ENCODE results near the gene CAMK2A. TPM values are rescaled to one million over a fixed set of nuclear protein-coding genes. Genes with fewer than 3 reads are reported as not detected.

Gene CAMK2A
- total RNA-seq, 2 experiments from 2014 or later = not detected

DNA sequence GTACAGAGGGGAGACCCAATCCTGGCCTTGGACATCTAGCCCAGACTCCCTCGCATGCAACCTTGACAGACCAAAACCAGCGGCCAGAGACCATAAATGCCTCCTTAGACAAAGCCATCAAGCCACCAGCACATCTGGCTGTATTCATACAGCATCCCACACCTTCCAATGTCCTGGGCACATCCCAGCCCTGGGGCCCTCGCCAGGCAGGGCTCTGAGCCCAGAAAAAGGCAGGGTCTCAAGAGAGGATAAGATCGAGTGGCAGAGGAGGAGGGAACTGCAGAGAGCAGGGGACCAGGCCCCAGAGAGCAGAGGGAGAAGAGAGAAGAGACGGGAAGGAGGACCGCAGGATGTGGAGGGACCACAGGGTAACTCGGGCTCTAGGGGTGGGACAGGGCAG is 45.4 kb downstream of the CAMK2A start:
- H3K9me3 Mint-ChIP-seq (ENCODE audit: insufficient read depth) = no peaks in the 10 kb centered on the region
- POLR2A ChIA-PET = no interaction called here
- H3K27ac Mint-ChIP-seq = no peak overlapping the region
- no peaks in the 10 kb centered on the region for H3K27me3 Mint-ChIP-seq (ENCODE audit: low read depth)
- no peaks in the 10 kb centered on the region for H3K4me1 Mint-ChIP-seq (ENCODE audit: low read depth)
- H3K4me3 Mint-ChIP-seq = no peak overlapping the region
- no peaks in the 10 kb centered on the region for H3K36me3 Mint-ChIP-seq (ENCODE audit: low read depth)
- ATAC-seq (no peak), DNase-seq (no peak)
- CTCF ChIA-PET = no interaction called here

DNA sequence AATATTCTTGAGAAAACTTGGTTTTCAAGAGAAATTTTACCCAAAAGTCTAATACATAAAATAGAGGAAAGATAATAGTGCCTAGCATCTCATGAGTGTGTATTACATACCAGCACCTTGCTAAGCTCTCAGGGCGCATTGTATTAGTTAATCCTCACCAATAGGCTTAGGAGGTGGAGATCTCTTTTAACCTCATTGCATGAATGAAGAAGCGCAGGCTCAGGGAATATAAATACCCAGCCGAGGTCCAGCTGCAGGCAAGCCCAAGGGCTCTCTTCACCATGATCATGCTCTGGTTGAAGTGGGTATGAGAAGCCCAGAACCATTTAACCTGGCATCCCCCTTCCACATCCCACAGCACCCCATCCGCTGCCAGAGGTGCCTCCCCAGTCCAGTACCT is 46.0 kb downstream of the CAMK2A start:
- Mint-ChIP-seq H3K4me3 (no peak overlapping the region), H3K27me3 (ENCODE audit: low read depth) (no peaks in the 10 kb centered on the region), H3K27ac (no peak overlapping the region), H3K4me1 (ENCODE audit: low read depth) (no peaks in the 10 kb centered on the region), H3K36me3 (ENCODE audit: low read depth) (no peaks in the 10 kb centered on the region), H3K9me3 (ENCODE audit: insufficient read depth) (no peaks in the 10 kb centered on the region)
- DNase-seq (no peak), ATAC-seq (no peak)
- ChIA-PET POLR2A (no interaction called here), CTCF (no interaction called here)

DNA sequence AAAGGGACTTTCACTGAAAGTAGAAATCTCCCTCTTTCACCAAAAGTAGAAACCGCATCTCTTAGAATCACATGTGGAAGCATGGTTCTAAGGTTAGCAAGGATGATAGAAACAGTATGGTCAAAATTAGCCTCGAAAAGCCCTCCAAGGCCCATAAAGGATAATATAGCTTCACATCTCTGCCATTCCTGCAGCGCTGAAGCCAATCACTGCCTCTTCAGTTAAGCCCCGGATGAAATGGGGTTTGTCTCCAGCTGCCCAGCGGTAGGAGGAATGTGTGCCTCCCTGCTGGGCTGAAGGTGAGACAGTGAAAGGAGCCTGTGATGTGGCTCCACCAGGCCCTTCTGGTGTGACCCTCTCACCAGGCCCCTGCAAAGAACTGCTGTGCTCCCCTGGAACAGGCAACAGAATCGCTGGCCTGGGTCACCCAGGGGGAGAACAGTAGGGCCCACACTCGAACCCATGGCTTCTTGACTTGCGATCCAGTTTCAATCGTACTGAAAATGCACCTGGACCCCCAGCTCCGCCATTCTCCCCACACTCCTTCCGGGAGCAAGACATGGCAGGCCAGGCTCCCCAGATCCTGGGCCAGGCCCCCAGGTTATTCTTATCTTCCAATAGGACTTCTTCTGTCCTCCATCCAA is 47.2 kb downstream of the CAMK2A start:
- ChIA-PET CTCF (no interaction called here), POLR2A (no interaction called here)
- Mint-ChIP-seq H3K27me3 (ENCODE audit: low read depth) (no peaks in the 10 kb centered on the region), H3K4me1 (ENCODE audit: low read depth) (no peaks in the 10 kb centered on the region), H3K36me3 (ENCODE audit: low read depth) (no peaks in the 10 kb centered on the region), H3K4me3 (no peak overlapping the region), H3K27ac (no peak overlapping the region), H3K9me3 (ENCODE audit: insufficient read depth) (no peaks in the 10 kb centered on the region)
- ATAC-seq = no peak
- no peak for DNase-seq

DNA sequence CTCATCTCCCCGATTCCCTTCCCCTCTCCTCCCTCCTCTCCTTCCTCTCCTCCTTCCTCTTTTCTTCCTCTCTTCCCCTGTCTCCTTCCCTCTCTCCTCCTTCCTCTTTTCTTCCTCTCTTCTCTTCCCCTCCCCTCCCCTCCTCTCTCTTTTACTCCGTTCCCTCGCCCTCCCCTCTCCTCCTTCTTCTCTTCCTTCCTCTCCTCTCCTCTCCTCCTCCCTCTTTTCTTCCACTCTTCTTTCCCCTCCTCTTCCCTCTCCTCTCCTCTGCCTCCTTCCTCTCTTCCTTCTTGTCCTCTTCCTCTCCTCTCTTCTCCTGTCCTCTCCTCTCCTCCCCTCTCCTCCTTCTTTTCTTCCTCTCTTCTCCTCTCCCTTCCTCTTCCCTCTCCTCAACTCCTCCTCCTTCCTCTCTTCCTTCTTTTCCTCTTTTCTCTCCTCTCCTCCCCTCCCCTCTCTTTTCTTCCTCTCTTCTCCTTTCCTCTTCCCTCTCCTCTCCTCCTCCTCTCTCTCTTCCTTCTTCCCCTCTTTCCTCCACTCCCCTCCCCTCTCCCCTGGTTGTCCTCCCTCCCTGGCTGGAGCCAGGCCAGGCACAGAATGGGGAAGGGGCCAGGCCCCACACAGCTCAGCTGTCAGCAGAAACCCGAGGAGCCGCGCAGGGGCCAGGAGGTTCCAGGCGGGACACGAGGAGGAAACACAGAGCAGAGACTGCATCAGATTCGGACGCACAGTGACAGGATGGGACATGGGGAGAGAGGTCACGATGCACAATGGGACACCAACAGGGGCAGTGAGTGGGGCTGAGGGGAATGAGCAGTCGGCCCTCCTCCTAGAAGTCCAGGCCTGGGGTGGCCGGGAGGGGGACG is 48.0 kb downstream of the CAMK2A start:
- no peaks in the 10 kb centered on the region for H3K27me3 Mint-ChIP-seq (ENCODE audit: low read depth)
- no peaks in the 10 kb centered on the region for H3K36me3 Mint-ChIP-seq (ENCODE audit: low read depth)
- H3K27ac Mint-ChIP-seq = no peak overlapping the region
- POLR2A ChIA-PET = no interaction called here
- no peak overlapping the region for H3K4me3 Mint-ChIP-seq
- ATAC-seq (no peak), DNase-seq (no peak)
- no peaks in the 10 kb centered on the region for H3K4me1 Mint-ChIP-seq (ENCODE audit: low read depth)
- CTCF ChIA-PET = no interaction called here
- no peaks in the 10 kb centered on the region for H3K9me3 Mint-ChIP-seq (ENCODE audit: insufficient read depth)

DNA sequence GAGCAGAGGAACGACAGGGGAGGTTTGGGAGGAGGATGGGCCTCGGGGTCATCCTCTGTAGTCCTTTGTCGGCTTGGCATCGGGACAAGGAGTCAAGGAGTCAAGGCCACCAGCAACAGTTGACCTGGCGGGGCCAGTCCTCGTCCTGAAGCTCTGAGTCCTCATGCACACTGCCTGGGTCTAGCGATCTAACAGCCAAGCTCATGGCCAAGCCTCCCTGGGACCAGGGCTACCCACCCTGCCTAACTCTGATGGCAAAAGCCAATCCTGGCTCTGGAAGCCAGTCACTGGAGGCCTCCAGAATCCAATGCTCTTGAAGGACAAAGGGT is 49.8 kb downstream of the CAMK2A start:
- CTCF ChIA-PET = no interaction called here
- DNase-seq (no peak), ATAC-seq (no peak)
- Mint-ChIP-seq H3K36me3 (ENCODE audit: low read depth) (no peaks in the 10 kb centered on the region), H3K27ac (no peak overlapping the region), H3K27me3 (ENCODE audit: low read depth) (no peaks in the 10 kb centered on the region), H3K9me3 (ENCODE audit: insufficient read depth) (no peaks in the 10 kb centered on the region), H3K4me3 (no peak overlapping the region), H3K4me1 (ENCODE audit: low read depth) (peaks cover 3% of the 10 kb centered on the region)
- POLR2A ChIA-PET = no interaction called here

DNA sequence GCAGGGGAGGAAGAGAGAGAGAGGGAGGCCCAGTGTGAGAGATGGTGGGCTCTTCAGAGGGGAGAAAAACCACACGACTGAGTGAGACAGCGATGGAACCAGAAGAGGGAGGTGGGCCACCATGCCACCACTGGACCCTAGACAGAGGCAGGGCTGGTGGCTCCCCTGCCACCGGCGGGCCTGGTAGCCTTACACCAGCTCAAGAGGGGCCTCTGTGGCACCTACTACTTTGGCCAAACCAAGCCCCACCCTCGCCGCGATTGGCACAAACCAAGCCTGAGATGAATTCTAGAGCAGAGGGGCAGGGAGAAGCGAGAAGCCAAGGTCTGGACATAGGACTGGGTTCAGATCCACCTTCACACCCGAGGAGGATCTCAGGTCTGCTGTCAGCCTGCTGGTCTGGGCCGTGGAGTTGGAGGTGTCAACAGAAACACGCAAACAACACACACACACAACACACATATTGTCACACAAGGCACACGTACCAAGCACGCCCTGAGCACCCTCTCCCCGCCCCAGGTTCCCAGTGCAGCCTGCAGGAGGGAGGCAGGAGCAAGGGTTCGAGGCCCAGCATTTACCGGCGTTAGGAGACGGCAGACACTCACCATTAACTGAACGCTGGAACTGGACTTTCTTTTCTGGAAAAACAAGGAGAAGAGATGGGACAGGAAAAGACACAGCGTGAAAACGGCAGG is 50.3 kb downstream of the CAMK2A start:
- H3K27me3 Mint-ChIP-seq (ENCODE audit: low read depth) = no peaks in the 10 kb centered on the region
- DNase-seq = no peak
- H3K4me3 Mint-ChIP-seq = no peak overlapping the region
- CTCF ChIA-PET = no interaction called here
- no peak for ATAC-seq
- POLR2A ChIA-PET = no interaction called here
- H3K27ac Mint-ChIP-seq = no peak overlapping the region
- no peaks in the 10 kb centered on the region for H3K36me3 Mint-ChIP-seq (ENCODE audit: low read depth)
- no peaks in the 10 kb centered on the region for H3K9me3 Mint-ChIP-seq (ENCODE audit: insufficient read depth)
- peaks cover 3% of the 10 kb centered on the region for H3K4me1 Mint-ChIP-seq (ENCODE audit: low read depth)

DNA sequence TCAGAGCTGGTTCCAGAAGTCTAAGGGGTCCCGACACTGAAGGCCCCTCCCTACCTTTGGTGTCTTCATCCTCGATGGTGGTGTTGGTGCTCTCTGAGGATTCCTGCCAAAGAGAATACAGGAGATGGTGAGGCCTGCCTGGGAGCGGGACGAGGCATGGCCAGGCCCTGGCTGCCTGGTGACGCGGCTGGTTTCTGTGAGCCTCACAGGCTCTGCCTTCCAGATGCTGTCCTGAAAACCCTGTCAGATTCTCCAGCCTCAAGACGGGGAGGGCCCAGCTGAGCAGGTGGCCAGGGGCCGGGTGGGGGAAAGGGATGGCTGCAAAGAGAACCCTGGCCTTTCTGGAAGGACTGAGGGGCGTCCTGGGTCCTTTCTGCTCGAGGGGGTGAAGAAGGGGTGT is 50.9 kb downstream of the CAMK2A start:
- Mint-ChIP-seq H3K4me3 (no peak overlapping the region), H3K36me3 (ENCODE audit: low read depth) (no peaks in the 10 kb centered on the region), H3K27ac (no peak overlapping the region), H3K4me1 (ENCODE audit: low read depth) (peaks cover 3% of the 10 kb centered on the region), H3K9me3 (ENCODE audit: insufficient read depth) (no peaks in the 10 kb centered on the region), H3K27me3 (ENCODE audit: low read depth) (no peaks in the 10 kb centered on the region)
- DNase-seq = no peak
- ChIA-PET POLR2A (no interaction called here), CTCF (no interaction called here)
- ATAC-seq = no peak

DNA sequence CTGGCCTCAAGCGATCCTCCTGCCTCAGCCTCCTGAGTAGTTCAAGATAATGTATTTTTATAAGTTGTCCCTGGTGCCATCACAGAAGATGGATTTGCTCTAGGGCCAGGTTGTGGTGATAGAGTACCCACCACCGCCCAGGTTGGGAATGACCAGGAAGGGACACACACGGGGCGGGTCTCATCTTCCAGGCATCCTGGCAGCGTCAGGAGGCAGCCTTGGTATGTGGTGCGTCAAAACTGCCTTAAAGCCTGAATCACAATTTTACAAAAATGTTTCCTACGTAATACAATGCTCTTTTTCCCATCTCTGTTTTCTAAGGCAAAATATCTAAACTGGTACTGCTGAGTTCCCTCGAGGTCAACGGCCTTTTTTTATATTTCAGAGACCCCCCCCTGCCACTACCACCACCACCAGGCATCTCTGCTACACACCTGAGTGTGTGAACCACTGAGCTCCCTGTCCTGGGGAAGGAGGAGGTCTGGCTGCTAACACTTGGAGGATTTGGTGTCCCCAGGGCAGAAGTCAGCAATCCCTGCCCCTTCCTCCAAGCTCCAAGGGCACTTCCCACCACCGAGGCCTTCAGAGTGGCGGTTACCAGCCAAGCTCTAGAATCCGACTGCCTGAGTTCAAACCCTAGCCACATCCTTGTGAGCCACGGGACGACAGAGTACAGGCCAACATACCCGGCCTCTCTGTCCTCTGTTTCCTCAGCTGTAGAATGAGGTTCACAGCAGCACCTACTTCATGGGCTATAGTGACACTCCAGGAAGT is 52.4 kb downstream of the CAMK2A start:
- ChIA-PET CTCF (interaction anchor here (1.1 to 2.3 kb wide), 2 partner anchors 19 to 118 kb away, joined by 3 to 6 read pairs; no protein-coding TSS in a partner anchor), POLR2A (no interaction called here)
- Mint-ChIP-seq H3K4me3 (no peak overlapping the region), H3K27me3 (ENCODE audit: low read depth) (no peaks in the 10 kb centered on the region), H3K4me1 (ENCODE audit: low read depth) (peaks cover 3% of the 10 kb centered on the region), H3K36me3 (ENCODE audit: low read depth) (no peaks in the 10 kb centered on the region), H3K27ac (no peak overlapping the region), H3K9me3 (ENCODE audit: insufficient read depth) (no peaks in the 10 kb centered on the region)
- DNase-seq (no peak), ATAC-seq (no peak)

DNA sequence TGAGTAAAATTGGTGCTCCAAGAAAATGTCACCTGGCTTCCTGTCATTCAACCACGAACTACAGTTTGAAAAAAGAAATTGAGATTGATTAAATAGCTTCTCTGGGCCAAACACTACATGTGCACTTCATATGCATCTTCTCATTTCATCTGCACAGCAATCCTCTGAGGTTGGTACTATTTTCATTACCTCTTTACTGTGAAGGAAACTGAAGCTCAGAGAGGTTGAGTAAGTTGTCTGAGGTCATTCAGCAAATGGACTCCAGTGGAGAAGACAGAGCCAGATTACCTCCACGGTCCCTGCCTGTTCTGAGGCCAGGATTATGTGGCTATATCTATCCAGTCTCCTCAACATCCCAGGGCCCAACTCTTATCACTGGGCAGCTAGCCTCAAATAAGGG is 53.3 kb downstream of the CAMK2A start:
- H3K9me3 Mint-ChIP-seq (ENCODE audit: insufficient read depth) = no peaks in the 10 kb centered on the region
- no peaks in the 10 kb centered on the region for H3K36me3 Mint-ChIP-seq (ENCODE audit: low read depth)
- no peak for DNase-seq
- peaks cover 3% of the 10 kb centered on the region for H3K4me1 Mint-ChIP-seq (ENCODE audit: low read depth)
- no peak for ATAC-seq
- H3K4me3 Mint-ChIP-seq = no peak overlapping the region
- POLR2A ChIA-PET = no interaction called here
- H3K27ac Mint-ChIP-seq = no peak overlapping the region
- no peaks in the 10 kb centered on the region for H3K27me3 Mint-ChIP-seq (ENCODE audit: low read depth)
- CTCF ChIA-PET = interaction anchor here (2.3 kb wide), 1 partner anchor 18 kb away, joined by 6 read pairs; no protein-coding TSS in a partner anchor

DNA sequence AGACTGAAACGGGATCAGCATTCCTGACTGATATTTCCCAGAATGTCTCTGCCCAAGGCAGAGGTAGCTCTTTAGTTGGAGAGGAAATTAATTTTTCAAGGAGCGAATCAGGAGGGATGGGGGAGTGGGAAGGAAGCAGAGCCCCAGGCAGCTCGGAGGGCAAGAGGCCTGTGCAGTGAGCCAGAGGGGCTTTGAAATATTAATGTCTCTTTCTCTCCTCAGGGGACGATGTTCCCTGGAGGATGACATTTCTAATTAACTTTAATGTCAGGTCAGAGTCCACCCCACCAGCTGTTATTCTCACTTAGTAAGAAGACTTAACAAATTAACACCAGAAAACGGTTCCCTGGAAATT is 54.1 kb downstream of the CAMK2A start:
- H3K36me3 Mint-ChIP-seq (ENCODE audit: low read depth) = no peaks in the 10 kb centered on the region
- ATAC-seq (no peak), DNase-seq (no peak)
- no peak overlapping the region for H3K4me3 Mint-ChIP-seq
- ChIA-PET CTCF (interaction anchor here (1.2 to 2.3 kb wide), 3 partner anchors 17 to 106 kb away, joined by 3 to 6 read pairs (median 3); no protein-coding TSS in a partner anchor), POLR2A (no interaction called here)
- H3K9me3 Mint-ChIP-seq (ENCODE audit: insufficient read depth) = no peaks in the 10 kb centered on the region
- H3K27me3 Mint-ChIP-seq (ENCODE audit: low read depth) = no peaks in the 10 kb centered on the region
- no peak overlapping the region for H3K27ac Mint-ChIP-seq
- peaks cover 3% of the 10 kb centered on the region for H3K4me1 Mint-ChIP-seq (ENCODE audit: low read depth)

DNA sequence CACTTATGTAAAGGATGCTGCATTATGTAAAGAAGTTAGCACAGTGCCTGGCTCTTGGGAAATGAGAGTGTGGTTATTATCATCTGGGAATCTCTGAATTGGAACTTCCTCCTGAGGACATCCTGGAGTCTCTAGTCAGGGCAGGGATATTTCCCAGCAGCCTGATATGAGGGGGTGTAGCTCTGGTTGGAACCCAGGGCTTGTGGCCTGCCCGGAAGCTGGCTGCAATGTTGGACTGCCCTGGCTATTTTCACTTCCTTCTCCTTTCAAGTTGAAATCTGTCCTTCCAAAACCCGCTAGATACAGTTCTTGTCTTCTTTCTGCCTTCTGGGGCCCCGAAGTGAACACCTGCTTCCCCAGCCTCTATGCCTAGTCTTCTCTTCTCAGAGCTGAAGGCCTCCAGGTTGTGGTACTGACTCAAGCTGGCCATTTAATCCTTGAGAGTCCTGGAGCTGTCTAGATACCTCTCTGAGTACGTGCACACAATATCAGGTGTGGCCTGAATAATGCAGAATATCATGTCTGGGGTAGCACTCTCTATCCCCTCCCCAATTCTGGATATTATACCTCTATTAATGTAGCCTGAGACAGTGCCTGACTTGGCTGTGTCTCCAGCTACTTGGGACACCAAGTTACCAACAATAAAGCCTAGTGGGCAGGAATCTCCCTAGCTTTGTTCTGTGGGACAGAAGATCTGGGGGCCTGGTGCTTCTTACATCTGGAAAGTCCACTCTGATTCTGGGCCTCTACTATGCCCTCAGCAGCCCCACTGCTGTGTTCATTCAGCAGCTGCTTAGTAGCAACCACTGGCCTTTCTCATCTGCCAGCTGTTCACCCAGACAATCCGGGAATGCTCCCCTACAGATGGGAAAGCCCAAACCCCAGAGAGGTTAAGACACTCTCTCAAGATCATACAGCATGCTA is 54.7 kb downstream of the CAMK2A start:
- DNase-seq (no peak), ATAC-seq (no peak)
- no peaks in the 10 kb centered on the region for H3K27me3 Mint-ChIP-seq (ENCODE audit: low read depth)
- H3K4me3 Mint-ChIP-seq = no peak overlapping the region
- POLR2A ChIA-PET = no interaction called here
- CTCF ChIA-PET = interaction anchor here (1.2 to 2.3 kb wide), 3 partner anchors 17 to 105 kb away, joined by 3 to 6 read pairs (median 3); no protein-coding TSS in a partner anchor
- H3K4me1 Mint-ChIP-seq (ENCODE audit: low read depth) = peaks cover 3% of the 10 kb centered on the region
- H3K36me3 Mint-ChIP-seq (ENCODE audit: low read depth) = no peaks in the 10 kb centered on the region
- H3K27ac Mint-ChIP-seq = no peak overlapping the region
- no peaks in the 10 kb centered on the region for H3K9me3 Mint-ChIP-seq (ENCODE audit: insufficient read depth)

Data from activated CD8-positive, alpha-beta T cell treated with anti-CD3 and anti-CD28 coated beads, Interleukin-2, amount 10 ng/mL, durations not matched to agents 7 days and 5 days (primary cell).